MM.1S (cell line): ENCODE measurements around the gene ATL2.

Source experiments
- CTCF ChIP-seq: fragments of 300-600 bp; sonication (generic); IDR thresholded peaks from 2 replicates; pipeline ENCODE4 v1.5.1; 2016; ENCODE audit warnings: antibody characterized with exemption, low read length, mixed read lengths
- EZH2 ChIP-seq: fragments of 300-600 bp; sonication (generic); optimal IDR thresholded peaks from 2 replicates; pipeline ENCODE3; 2017; ENCODE audit warnings: low read depth, mild to moderate bottlenecking, antibody characterized with exemption, low read length, mixed read lengths

DNA sequence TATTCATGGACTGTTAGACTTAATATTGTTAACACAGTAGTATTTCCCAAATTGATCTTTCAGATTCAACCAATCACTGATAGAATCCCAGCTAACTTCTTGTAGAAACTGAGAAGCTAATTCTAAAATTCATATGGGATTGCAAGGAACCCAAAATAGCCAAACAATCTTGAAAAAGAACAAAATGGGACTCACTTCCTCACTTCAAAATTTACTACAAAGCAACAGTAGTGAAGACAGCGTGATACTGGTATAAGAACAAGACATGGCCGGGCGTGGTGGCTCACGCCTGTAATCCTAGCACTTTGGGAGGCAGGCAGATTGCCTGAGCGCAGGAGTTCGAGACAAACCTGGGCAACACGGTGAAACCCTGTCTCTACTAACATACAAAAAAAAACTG lies 46.3 kb downstream of the ATL2 start:
- TF ChIP-seq EZH2 (no peak), CTCF (no peak)
